ENCODE results near the gene TLE5.

The TLE5 gene

GRCh38 chr19:3027292-3027691 is 35.0 kb downstream of the TLE5 start:
- DNase-seq (ENCODE audit: low read depth, low spot score): no peak
- in situ Hi-C loops (cut with HindIII; ENCODE audit: low sequenced_read_pairs): no loop called here
- H3K4me3 ChIP-seq (ENCODE audit: low read depth, low read length): no peak overlapping the region
- TF ChIP-seq, protein P1, sequence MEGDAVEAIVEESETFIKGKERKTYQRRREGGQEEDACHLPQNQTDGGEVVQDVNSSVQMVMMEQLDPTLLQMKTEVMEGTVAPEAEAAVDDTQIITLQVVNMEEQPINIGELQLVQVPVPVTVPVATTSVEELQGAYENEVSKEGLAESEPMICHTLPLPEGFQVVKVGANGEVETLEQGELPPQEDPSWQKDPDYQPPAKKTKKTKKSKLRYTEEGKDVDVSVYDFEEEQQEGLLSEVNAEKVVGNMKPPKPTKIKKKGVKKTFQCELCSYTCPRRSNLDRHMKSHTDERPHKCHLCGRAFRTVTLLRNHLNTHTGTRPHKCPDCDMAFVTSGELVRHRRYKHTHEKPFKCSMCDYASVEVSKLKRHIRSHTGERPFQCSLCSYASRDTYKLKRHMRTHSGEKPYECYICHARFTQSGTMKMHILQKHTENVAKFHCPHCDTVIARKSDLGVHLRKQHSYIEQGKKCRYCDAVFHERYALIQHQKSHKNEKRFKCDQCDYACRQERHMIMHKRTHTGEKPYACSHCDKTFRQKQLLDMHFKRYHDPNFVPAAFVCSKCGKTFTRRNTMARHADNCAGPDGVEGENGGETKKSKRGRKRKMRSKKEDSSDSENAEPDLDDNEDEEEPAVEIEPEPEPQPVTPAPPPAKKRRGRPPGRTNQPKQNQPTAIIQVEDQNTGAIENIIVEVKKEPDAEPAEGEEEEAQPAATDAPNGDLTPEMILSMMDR (IDR thresholded peaks at IDR 0.05; ENCODE audit: low read depth, low read length): no peak

DNA sequence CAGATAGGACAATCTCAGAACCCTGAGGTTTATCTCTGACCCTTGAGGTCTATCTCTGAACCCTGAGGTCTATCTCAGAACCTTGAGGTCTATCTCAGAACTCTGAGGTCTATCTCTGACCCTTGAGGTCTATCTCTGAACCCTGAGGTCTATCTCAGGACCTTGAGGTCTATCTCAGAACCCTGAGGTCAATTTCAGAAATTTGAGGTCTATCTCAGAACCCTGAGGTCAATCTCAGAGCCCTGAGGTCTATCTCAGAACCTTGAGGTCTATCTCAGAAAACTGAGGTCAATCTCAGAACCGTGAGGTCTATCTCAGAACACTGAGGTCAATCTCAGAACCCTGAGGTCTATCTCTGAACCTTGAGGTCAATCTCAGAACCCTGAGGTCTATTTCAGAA is 35.5 kb downstream of the TLE5 start:
- no peak overlapping the region for H3K4me3 ChIP-seq (ENCODE audit: low read depth, low read length)
- in situ Hi-C loops (cut with HindIII; ENCODE audit: low sequenced_read_pairs): no loop called here

GRCh38 chr19:3025549-3025886 is 36.8 kb downstream of the TLE5 start:
- in situ Hi-C loops (cut with HindIII; ENCODE audit: low sequenced_read_pairs): no loop called here
- DNase-seq (ENCODE audit: low read depth, low spot score): no peak
- no peak overlapping the region for H3K4me3 ChIP-seq (ENCODE audit: low read depth, low read length)
- TF ChIP-seq, protein P1 (IDR thresholded peaks at IDR 0.05; ENCODE audit: low read depth, low read length): no peak

More for the DNA sequence above, 35.5 kb downstream of the TLE5 start:
- TF ChIP-seq, protein P1 (IDR thresholded peaks at IDR 0.05; ENCODE audit: low read depth, low read length): no peak
- no peak for DNase-seq (ENCODE audit: low read depth, low spot score)

DNA sequence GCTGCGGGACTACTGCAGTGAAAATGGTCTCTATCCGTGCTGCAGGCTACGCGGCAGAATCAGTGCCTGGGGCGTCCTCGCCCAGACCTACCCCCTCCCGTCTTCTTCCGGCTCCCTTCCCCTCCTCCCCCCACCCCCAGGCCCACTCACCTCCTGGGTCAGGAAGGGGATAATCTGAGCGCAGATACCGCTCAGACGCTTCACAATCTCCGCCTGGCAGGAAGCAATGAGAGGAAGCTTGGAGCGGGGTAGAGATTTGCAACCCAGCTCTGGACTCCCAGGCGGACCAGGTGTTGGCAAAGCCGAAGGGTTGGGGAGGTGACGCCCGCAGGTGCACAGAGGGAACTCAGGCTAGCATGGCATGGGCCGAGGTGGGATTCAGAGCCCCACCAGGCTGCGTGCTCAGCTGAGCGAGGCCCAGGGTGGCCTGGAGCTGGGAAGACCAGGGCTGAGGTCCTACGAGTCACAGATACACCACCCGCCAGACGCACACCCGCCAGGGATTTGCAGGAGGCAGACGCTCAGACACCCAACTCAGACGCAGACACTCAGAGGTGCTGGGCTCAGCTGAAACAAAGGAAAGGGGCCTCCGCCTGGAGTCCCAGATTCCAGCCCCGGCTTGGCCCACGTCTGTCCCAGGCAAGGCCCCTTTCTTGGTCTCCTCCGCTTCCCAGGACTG is 37.3 kb downstream of the TLE5 start:
- no peak overlapping the region for H3K4me3 ChIP-seq (ENCODE audit: low read depth, low read length)
- in situ Hi-C loops (cut with HindIII; ENCODE audit: low sequenced_read_pairs): no loop called here
- TF ChIP-seq, protein P1 (IDR thresholded peaks at IDR 0.05; ENCODE audit: low read depth, low read length): no peak

GRCh38 chr19:3024509-3024869 is 37.8 kb downstream of the TLE5 start:
- DNase-seq (ENCODE audit: low read depth, low spot score): no peak
- no peak overlapping the region for H3K4me3 ChIP-seq (ENCODE audit: low read depth, low read length)
- in situ Hi-C loops (cut with HindIII; ENCODE audit: low sequenced_read_pairs): no loop called here
- TF ChIP-seq, protein P1 (IDR thresholded peaks at IDR 0.05; ENCODE audit: low read depth, low read length): no peak

More for the DNA sequence above, 37.3 kb downstream of the TLE5 start:
- DNase-seq (ENCODE audit: low read depth, low spot score): no peak

GRCh38 chr19:3020321-3020960 is 41.9 kb downstream of the TLE5 start:
- H3K4me3 ChIP-seq (ENCODE audit: low read depth, low read length): no peak overlapping the region
- no peak for DNase-seq (ENCODE audit: low read depth, low spot score)
- TF ChIP-seq, protein P1 (IDR thresholded peaks at IDR 0.05; ENCODE audit: low read depth, low read length): no peak
- in situ Hi-C loops (cut with HindIII; ENCODE audit: low sequenced_read_pairs): no loop called here

All from astrocyte of the spinal cord (primary cell).